Thyroid gland (tissue), 4 donors: ENCODE results near the gene NDST1. TPM values are rescaled to one million over a fixed set of nuclear protein-coding genes. Genes with fewer than 3 reads are reported as not detected.
"Not testable (repeated sequence)": the region's sequence is repeated elsewhere in the genome, so short reads cannot be mapped to it uniquely, and the experiment has no call there.

ENCODE experiments used
- DNase-seq, 2 donors: peaks; one replicate each; pipeline ENCODE4 v3.0.0-alpha.2; 2019
- H3K27ac ChIP-seq, 3 donors: fragments of 200-600 bp; sonication (generic); 1 replicate in 2 of 3; 2 replicates in 1 of 3; pipeline ENCODE4 v1.5.1; 2016 to 2019; ENCODE audit warnings: mild to moderate bottlenecking in 1 of 3, moderate library complexity in 1 of 3
- H3K27me3 ChIP-seq: fragments of 200-600 bp; sonication (generic); one replicate; pipeline ENCODE4 v1.5.1; 2019
- H3K36me3 ChIP-seq, 2 donors: fragments of 200-600 bp; sonication (generic); one replicate each; pipeline ENCODE4 v1.5.1; 2016 to 2019
- H3K4me1 ChIP-seq, 2 donors: fragments of 200-600 bp; sonication (generic); one replicate each; pipeline ENCODE4 v1.5.1; 2017 to 2019
- H3K4me3 ChIP-seq, 3 donors: fragments of 200-600 bp; sonication (generic); replicated peaks in 1 of 3; 1 replicate in 2 of 3; 2 replicates in 1 of 3; pipeline ENCODE4 v1.5.1; 2016; ENCODE audit warnings: mild to moderate bottlenecking in 1 of 3
- H3K9me3 ChIP-seq: fragments of 200-600 bp; sonication (generic); one replicate; pipeline ENCODE4 v1.5.1; 2017
- CTCF ChIP-seq, 6 experiments: fragments of 200-600 bp in 3 of 6; fragments of 450-650 bp in 3 of 6; sonication (generic) in 3 of 6; IDR thresholded peaks; one replicate each; pipeline ENCODE4 v1.5.1; 2016 to 2019; ENCODE audit warnings: antibody characterized with exemption in 6 of 6, mild to moderate bottlenecking in 2 of 6, inconsistent platforms in 1 of 6, moderate library complexity in 1 of 6
- POLR2A ChIP-seq, 2 donors: fragments of 450-650 bp; IDR thresholded peaks; one replicate each; pipeline ENCODE4 v1.6.1; 2017; ENCODE audit warnings: antibody characterized with exemption in 2 of 2, mild to moderate bottlenecking in 2 of 2, moderate library complexity in 1 of 2
- WGBS, 2 donors: methylation state at CpG; one replicate each; pipeline ENCODE4 v1.1.5; 2017; 5-methylcytosine and 5-hydroxymethylcytosine counted together
- intact Hi-C: fragments of 100-400 bp; cut with DNase I; formaldehyde crosslinking; loops from one replicate; pipeline ENCODE4 v1.15.1; 2023
- total RNA-seq, 4 donors: library from RNA; depleted of rRNA; stranded (reverse); fragments of >200 nt; gene quantifications; one replicate each; pipeline ENCODE4 v1.2.3, GENCODE V29; 2016

NDST1 gene
- total RNA-seq, 4 donors from 2014 or later, result 84.9 to 171 (median 113) TPM

- Histone ChIP-seq H3K9me3 (no peaks in the 10 kb centered on the region), H3K27ac (peak overlapping the region; percentile 16 to 96 (median 78)), H3K4me3 (no peak overlapping the region), H3K27me3 (no peaks in the 10 kb centered on the region), H3K36me3 (peaks cover 11 to 12% of the 10 kb centered on the region in 2 donors), H3K4me1 (peaks cover 44 to 68% of the 10 kb centered on the region in 2 donors)
- TF ChIP-seq POLR2A (IDR thresholded peaks at IDR 0.05) (no peak), CTCF (IDR thresholded peaks at IDR 0.05) (no peak)
- intact Hi-C loops, result no loop called here
- DNase-seq, result peak; percentile 79 to 80
- 45 to 49% methylated on average over 12 of the region's 13 CpGs for WGBS, 2 donors
Measured at GRCh38 chr5:150517272-150518152, 9.6 kb downstream of the NDST1 start.

GRCh38 chr5:150518712-150519559 is 11.0 kb downstream of the NDST1 start:
- Histone ChIP-seq H3K27ac (peak overlapping the region in 2 of 3 donors; percentile 14 to 78), H3K4me1 (peaks cover 52 to 68% of the 10 kb centered on the region in 2 donors), H3K36me3 (peaks cover 11 to 12% of the 10 kb centered on the region in 2 donors)
- intact Hi-C loops, H3K9me3 ChIP-seq, H3K4me3 ChIP-seq, DNase-seq, H3K27me3 ChIP-seq: not testable (repeated sequence)
- WGBS, 2 donors, result 74 to 76% methylated on average over 14 of the region's 14 CpGs

- H3K27me3 ChIP-seq, result no peaks in the 10 kb centered on the region
- intact Hi-C loops, result no loop called here
- DNase-seq, result no peak
- no peaks in the 10 kb centered on the region for H3K9me3 ChIP-seq
- TF ChIP-seq CTCF (IDR thresholded peaks at IDR 0.05) (no peak), POLR2A (IDR thresholded peaks at IDR 0.05) (no peak)
- H3K4me1 ChIP-seq, result peaks cover 47 to 67% of the 10 kb centered on the region in 2 donors
- no peak overlapping the region for H3K4me3 ChIP-seq
- 85 to 93% methylated on average over 10 of the region's 10 CpGs for WGBS, 2 donors
- peaks cover 11 to 12% of the 10 kb centered on the region in 2 donors for H3K36me3 ChIP-seq
- H3K27ac ChIP-seq, result peak overlapping the region in 2 of 3 donors; percentile 14 to 78
Measured at GRCh38 chr5:150519560-150519945, 11.6 kb downstream of the NDST1 start.

GRCh38 chr5:150519978-150520377 is 12.0 kb downstream of the NDST1 start:
- no peak for DNase-seq
- H3K27me3 ChIP-seq, result no peaks in the 10 kb centered on the region
- no peaks in the 10 kb centered on the region for H3K9me3 ChIP-seq
- peaks cover 43 to 63% of the 10 kb centered on the region in 2 donors for H3K4me1 ChIP-seq
- H3K4me3 ChIP-seq, result no peak overlapping the region
- peak overlapping the region in 2 of 3 donors; percentile 14 to 22 for H3K27ac ChIP-seq
- H3K36me3 ChIP-seq, result peaks cover 11 to 12% of the 10 kb centered on the region in 2 donors
- TF ChIP-seq CTCF (IDR thresholded peaks at IDR 0.05) (no peak), POLR2A (IDR thresholded peaks at IDR 0.05) (no peak)
- intact Hi-C loops, result no loop called here
- 89 to 94% methylated on average over 3 to 4 of the region's 4 CpGs for WGBS, 2 donors

- intact Hi-C loops, result no loop called here
- H3K4me3 ChIP-seq, result no peak overlapping the region
- no peak for DNase-seq
- peaks cover 11 to 12% of the 10 kb centered on the region in 2 donors for H3K36me3 ChIP-seq
- peak overlapping the region in 2 of 3 donors; percentile 25 to 35 for H3K27ac ChIP-seq
- H3K4me1 ChIP-seq, result peaks cover 38 to 61% of the 10 kb centered on the region in 2 donors
- TF ChIP-seq POLR2A (IDR thresholded peaks at IDR 0.05) (no peak), CTCF (IDR thresholded peaks at IDR 0.05) (no peak)
- no peaks in the 10 kb centered on the region for H3K9me3 ChIP-seq
- H3K27me3 ChIP-seq, result no peaks in the 10 kb centered on the region
- WGBS, 2 donors, result 90 to 93% methylated on average over 32 to 35 of the region's 38 CpGs
Measured at GRCh38 chr5:150520747-150521521, 13.0 kb downstream of the NDST1 start.
